Measurements from ENCODE around the gene ZNF385C. TPM values are rescaled to one million over a fixed set of nuclear protein-coding genes. Genes with fewer than 3 reads are reported as not detected.

The ZNF385C gene
- total RNA-seq, 1 experiment from 2014 or later, result 1.7 TPM

DNA sequence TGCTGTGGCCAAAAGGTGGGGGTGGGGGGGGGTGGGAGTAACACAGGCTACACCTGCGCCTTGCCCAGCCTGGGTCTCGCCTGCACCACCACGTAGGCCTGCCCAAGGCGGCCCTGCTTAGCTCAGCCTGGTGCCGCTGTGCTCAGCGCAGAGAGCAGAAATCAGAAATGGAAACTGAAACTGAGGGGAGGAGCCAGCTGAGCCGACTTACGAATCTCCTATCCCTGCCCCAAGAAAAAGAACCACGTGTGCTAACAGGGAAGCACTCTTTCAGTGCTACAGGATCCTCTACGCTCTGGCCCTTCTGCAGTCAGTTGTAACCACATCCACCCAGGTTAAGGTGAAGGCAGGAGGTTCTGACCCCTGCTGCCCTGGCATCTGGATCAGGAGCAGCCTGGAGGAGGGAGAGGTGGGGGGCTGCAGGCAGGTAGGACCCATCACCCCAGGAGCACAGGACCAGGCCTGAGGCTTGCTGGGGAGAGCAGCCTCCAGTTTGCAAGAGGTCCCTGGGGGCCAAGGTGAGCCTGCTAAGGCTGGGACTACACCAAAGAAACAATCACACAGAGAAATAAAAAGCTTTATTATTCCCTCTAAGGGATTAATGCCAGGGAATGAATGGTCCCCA lies 14.4 kb upstream of the ZNF385C start, which contains the start of gene DHX58:
Gene DHX58 (minus strand): TSS at position 163 of the 625 bp plus-strand sequence. CDS start 822 bp downstream, outside the sequence.
- no peaks in the 10 kb centered on the region for H3K9me3 ChIP-seq (ENCODE audit: insufficient read depth, low read depth)
- H3K27ac ChIP-seq, result no peak within 1 kb of the TSS
- H3K9me2 ChIP-seq (ENCODE audit: insufficient read depth), result no peaks in the 10 kb centered on the region
- ChIA-PET CTCF (interaction anchor here (0.7 kb wide), 1 partner anchor 149 kb away, joined by 4 read pairs; no protein-coding TSS in a partner anchor), POLR2A (ENCODE audit: unreplicated experiment) (interaction anchor here (0.5 to 1.1 kb wide), 3 partner anchors 147 to 406 kb away, joined by 3 to 5 read pairs (median 3); partner anchors contain the start of gene KLHL11)
- H3F3A ChIP-seq (ENCODE audit: insufficient read depth, low read depth), result peaks cover 10% of the 10 kb centered on the region; the same call in 1 of the 2 replicates
- H3K79me2 ChIP-seq (ENCODE audit: low read depth), result no peaks in the 10 kb centered on the region
- 0 out of 2 replicates have a peak, but pooled peaks cover 3% of the 10 kb centered on the region for H4K20me1 ChIP-seq (ENCODE audit: insufficient read depth)
- peak; percentile 64 to 65 for DNase-seq
- peak within 1 kb of the TSS; percentile 47 for H3K4me2 ChIP-seq
- H2AFZ ChIP-seq, result no peak within 1 kb of the TSS
- no peaks in the 10 kb centered on the region for H3K36me3 ChIP-seq (ENCODE audit: low read depth)
- no peaks in the 10 kb centered on the region for H3K27me3 ChIP-seq (ENCODE audit: insufficient read depth, low read depth)
- intact Hi-C loops (cut with micrococcal nuclease; ENCODE audit: unreplicated experiment), result no loop called here
- TF ChIP-seq, protein P1, sequence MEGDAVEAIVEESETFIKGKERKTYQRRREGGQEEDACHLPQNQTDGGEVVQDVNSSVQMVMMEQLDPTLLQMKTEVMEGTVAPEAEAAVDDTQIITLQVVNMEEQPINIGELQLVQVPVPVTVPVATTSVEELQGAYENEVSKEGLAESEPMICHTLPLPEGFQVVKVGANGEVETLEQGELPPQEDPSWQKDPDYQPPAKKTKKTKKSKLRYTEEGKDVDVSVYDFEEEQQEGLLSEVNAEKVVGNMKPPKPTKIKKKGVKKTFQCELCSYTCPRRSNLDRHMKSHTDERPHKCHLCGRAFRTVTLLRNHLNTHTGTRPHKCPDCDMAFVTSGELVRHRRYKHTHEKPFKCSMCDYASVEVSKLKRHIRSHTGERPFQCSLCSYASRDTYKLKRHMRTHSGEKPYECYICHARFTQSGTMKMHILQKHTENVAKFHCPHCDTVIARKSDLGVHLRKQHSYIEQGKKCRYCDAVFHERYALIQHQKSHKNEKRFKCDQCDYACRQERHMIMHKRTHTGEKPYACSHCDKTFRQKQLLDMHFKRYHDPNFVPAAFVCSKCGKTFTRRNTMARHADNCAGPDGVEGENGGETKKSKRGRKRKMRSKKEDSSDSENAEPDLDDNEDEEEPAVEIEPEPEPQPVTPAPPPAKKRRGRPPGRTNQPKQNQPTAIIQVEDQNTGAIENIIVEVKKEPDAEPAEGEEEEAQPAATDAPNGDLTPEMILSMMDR (conservative IDR thresholded peaks at IDR 0.05), result no peak
- no peak for TF ChIP-seq EZH2 (IDR thresholded peaks at IDR 0.05; ENCODE audit: low read depth)
- no TSS peak for BruUV-seq (replicated peaks)
- peak within 1 kb of the TSS; percentile 18; the same call in 1 of the 2 replicates for H3K4me3 ChIP-seq
- H3K4me1 ChIP-seq (replicated peaks; ENCODE audit: insufficient read depth), result no peaks in the 10 kb centered on the region

DNA sequence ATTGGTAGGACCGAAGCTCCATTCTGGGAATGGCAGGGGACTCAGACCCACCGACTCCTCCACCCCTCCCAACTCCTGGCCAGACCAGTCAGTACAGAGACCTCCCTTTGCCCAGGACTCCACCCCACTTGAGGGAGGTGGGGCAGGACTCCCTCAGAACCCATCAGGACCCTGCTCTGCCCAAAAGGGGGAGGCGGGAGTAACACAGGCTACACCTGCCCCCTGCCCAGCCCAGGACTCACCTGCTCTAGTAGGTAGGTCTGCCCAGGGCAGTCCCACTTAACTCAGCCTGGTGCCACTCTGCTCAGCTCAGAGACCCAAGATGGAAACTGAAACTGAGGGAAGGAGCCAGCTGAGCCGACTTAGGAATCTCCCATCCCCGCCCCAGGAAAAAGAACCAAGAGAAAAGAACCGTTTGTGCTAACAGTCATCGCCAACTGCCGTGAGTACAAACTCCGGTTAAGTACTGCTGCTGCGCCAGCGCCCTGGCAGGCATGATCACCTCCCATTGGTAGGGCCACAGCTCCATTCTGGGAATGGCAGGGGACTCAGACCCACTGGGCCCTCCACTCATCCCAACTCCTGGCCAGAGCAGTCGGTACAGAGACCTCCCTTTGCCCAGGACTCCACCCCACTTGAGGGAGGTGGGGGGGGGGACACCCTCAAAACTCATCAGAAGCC lies 13.7 kb upstream of the ZNF385C start:
- ChIA-PET CTCF (interaction anchor here (0.7 kb wide), 1 partner anchor 149 kb away, joined by 4 read pairs; no protein-coding TSS in a partner anchor), POLR2A (ENCODE audit: unreplicated experiment) (interaction anchor here (0.6 to 1.1 kb wide), 3 partner anchors 139 to 247 kb away, joined by 3 read pairs; partner anchors contain the start of gene KLHL11)
- H3K9me2 ChIP-seq (ENCODE audit: insufficient read depth), result no peaks in the 10 kb centered on the region
- no peaks in the 10 kb centered on the region for H3K27me3 ChIP-seq (ENCODE audit: insufficient read depth, low read depth)
- 0 out of 2 replicates have a peak, but pooled peaks cover 3% of the 10 kb centered on the region for H4K20me1 ChIP-seq (ENCODE audit: insufficient read depth)
- peak overlapping the region; percentile 18; the same call in 1 of the 2 replicates for H3K4me3 ChIP-seq
- H3K4me2 ChIP-seq, result peak overlapping the region; percentile 47; the same call in 1 of the 2 replicates
- H3K36me3 ChIP-seq (ENCODE audit: low read depth), result no peaks in the 10 kb centered on the region
- no peaks in the 10 kb centered on the region for H3K79me2 ChIP-seq (ENCODE audit: low read depth)
- H2AFZ ChIP-seq, result no peak overlapping the region
- TSS peak; percentile 38 for BruUV-seq (replicated peaks)
- H3F3A ChIP-seq (ENCODE audit: insufficient read depth, low read depth), result peaks cover 9% of the 10 kb centered on the region; the same call in 1 of the 2 replicates
- H3K27ac ChIP-seq, result no peak overlapping the region
- DNase-seq, result peak in 1 of 2 experiments; percentile 39
- TF ChIP-seq EZH2 (IDR thresholded peaks at IDR 0.05; ENCODE audit: low read depth), result no peak
- TF ChIP-seq, protein P1 (conservative IDR thresholded peaks at IDR 0.05), result no peak
- intact Hi-C loops (cut with micrococcal nuclease; ENCODE audit: unreplicated experiment), result no loop called here
- H3K4me1 ChIP-seq (replicated peaks; ENCODE audit: insufficient read depth), result no peaks in the 10 kb centered on the region
- no peaks in the 10 kb centered on the region for H3K9me3 ChIP-seq (ENCODE audit: insufficient read depth, low read depth)

DNA sequence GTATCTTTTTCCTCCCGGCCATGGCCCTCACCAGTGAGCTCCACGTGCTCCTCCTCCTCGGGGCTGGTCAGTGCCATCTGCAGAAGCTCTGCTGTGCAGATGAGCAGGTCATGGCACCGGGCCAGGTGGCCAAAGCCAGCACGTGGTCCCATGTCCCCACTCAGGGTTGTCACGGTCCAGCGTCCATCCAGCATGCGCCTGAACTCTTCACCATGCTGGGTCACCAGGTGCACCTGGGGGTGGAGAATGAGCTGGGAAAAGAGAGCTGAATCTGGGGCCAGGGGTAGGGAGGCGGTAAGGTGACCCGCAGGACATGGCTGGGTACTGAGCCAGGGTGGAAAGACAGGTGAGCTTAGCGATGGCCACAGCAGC lies 13.0 kb upstream of the ZNF385C start:
- CTCF ChIA-PET, result interaction anchor here (0.6 kb wide), 1 partner anchor 9 kb away, joined by 4 read pairs; no protein-coding TSS in a partner anchor

More for the DNA sequence above, 13.0 kb upstream of the ZNF385C start:
- H3K4me3 ChIP-seq, result no peak overlapping the region
- no TSS peak for BruUV-seq (replicated peaks)
- intact Hi-C loops (cut with micrococcal nuclease; ENCODE audit: unreplicated experiment), result no loop called here
- H4K20me1 ChIP-seq (ENCODE audit: insufficient read depth), result 0 out of 2 replicates have a peak, but pooled peaks cover under 1% of the 10 kb centered on the region
- no peak overlapping the region for H3K27ac ChIP-seq
- H3K9me2 ChIP-seq (ENCODE audit: insufficient read depth), result no peaks in the 10 kb centered on the region
- no peaks in the 10 kb centered on the region for H3K4me1 ChIP-seq (replicated peaks; ENCODE audit: insufficient read depth)
- H3K27me3 ChIP-seq (ENCODE audit: insufficient read depth, low read depth), result no peaks in the 10 kb centered on the region
- no peak for DNase-seq
- POLR2A ChIA-PET (ENCODE audit: unreplicated experiment), result interaction anchor here (0.6 kb wide), 1 partner anchor 138 kb away, joined by 3 read pairs; no protein-coding TSS in a partner anchor
- H3F3A ChIP-seq (ENCODE audit: insufficient read depth, low read depth), result peaks cover 6% of the 10 kb centered on the region; the same call in 1 of the 2 replicates
- no peak for TF ChIP-seq EZH2 (IDR thresholded peaks at IDR 0.05; ENCODE audit: low read depth)
- TF ChIP-seq, protein P1 (conservative IDR thresholded peaks at IDR 0.05), result no peak
- H3K36me3 ChIP-seq (ENCODE audit: low read depth), result no peaks in the 10 kb centered on the region
- H3K4me2 ChIP-seq, result no peak overlapping the region
- no peaks in the 10 kb centered on the region for H3K79me2 ChIP-seq (ENCODE audit: low read depth)
- H2AFZ ChIP-seq, result no peak overlapping the region
- H3K9me3 ChIP-seq (ENCODE audit: insufficient read depth, low read depth), result no peaks in the 10 kb centered on the region

Data from PC-9 (cell line).